Mesenchymal stem cell (in vitro differentiated cells and primary cell): ENCODE results near the gene ARFGAP3.

Source experiments
- DNase-seq: peaks from one replicate; pipeline ENCODE4 v3.0.0-alpha.2; 2013
- H2AFZ ChIP-seq: one replicate; pipeline ENCODE4 v1.6.1; 2013; ENCODE audit warnings: low read depth, mild to moderate bottlenecking, control low read depth, inconsistent platforms, low read length, moderate library complexity
- H2AK5ac ChIP-seq: 2 replicates; pipeline ENCODE4 v1.6.1; 2013; ENCODE audit warnings: low read length, moderate library complexity, mild to moderate bottlenecking, inconsistent platforms; ENCODE audit not compliant: severe bottlenecking
- H2BK120ac ChIP-seq: one replicate; pipeline ENCODE4 v1.6.1; 2013; ENCODE audit warnings: low read depth, mild to moderate bottlenecking, inconsistent platforms, low read length, moderate library complexity
- H2BK12ac ChIP-seq, 2 experiments: one replicate each; pipeline ENCODE4 v1.6.1; 2013; ENCODE audit warnings: inconsistent platforms in 2 of 2, low read length in 2 of 2, mild to moderate bottlenecking in 2 of 2, moderate library complexity in 2 of 2, control low read depth in 1 of 2
- H2BK15ac ChIP-seq: one replicate; pipeline ENCODE4 v1.6.1; 2013; ENCODE audit warnings: mild to moderate bottlenecking, low read depth, inconsistent platforms; ENCODE audit not compliant: poor library complexity, severe bottlenecking
- H2BK5ac ChIP-seq: 2 replicates; pipeline ENCODE4 v1.6.1; 2013; ENCODE audit warnings: low read depth, mild to moderate bottlenecking, low read length, control low read depth, inconsistent platforms; ENCODE audit not compliant: poor library complexity, severe bottlenecking
- H3K14ac ChIP-seq, 2 experiments: one replicate each; pipeline ENCODE4 v1.6.1; 2013; ENCODE audit warnings: inconsistent platforms in 2 of 2, low read length in 2 of 2, control low read depth in 1 of 2, mild to moderate bottlenecking in 1 of 2, moderate library complexity in 1 of 2
- H3K18ac ChIP-seq, 2 experiments: one replicate each; pipeline ENCODE4 v1.6.1; 2013; ENCODE audit warnings: inconsistent platforms in 2 of 2, low read length in 2 of 2, control low read depth in 1 of 2, low read depth in 1 of 2, mild to moderate bottlenecking in 1 of 2
- H3K23ac ChIP-seq, 2 experiments: one replicate each; pipeline ENCODE4 v1.6.1; 2013; ENCODE audit warnings: inconsistent platforms in 2 of 2, low read length in 2 of 2, mild to moderate bottlenecking in 2 of 2, moderate library complexity in 2 of 2, control low read depth in 1 of 2
- H3K27ac ChIP-seq: 2 replicates; pipeline ENCODE4 v1.5.1; 2013; ENCODE audit warnings: mild to moderate bottlenecking, moderate library complexity, low read length, control low read depth, inconsistent platforms; ENCODE audit not compliant: poor library complexity, severe bottlenecking
- H3K27me3 ChIP-seq, 2 experiments: 2 replicates each; pipeline versions ENCODE4 v1.6.1 to v1.7.0; 2013; ENCODE audit warnings: low read length in 2 of 2, mild to moderate bottlenecking in 2 of 2, moderate library complexity in 2 of 2, control low read depth in 1 of 2, inconsistent platforms in 1 of 2; ENCODE audit not compliant: control insufficient read depth in 1 of 2, insufficient read depth in 1 of 2
- H3K36me3 ChIP-seq, 2 experiments: 2 replicates each; pipeline versions ENCODE4 v1.6.1 to v1.7.0; 2013; ENCODE audit warnings: low read length in 2 of 2, control low read depth in 1 of 2, inconsistent platforms in 1 of 2, low read depth in 1 of 2, mild to moderate bottlenecking in 1 of 2; ENCODE audit not compliant: insufficient read depth in 2 of 2, control insufficient read depth in 1 of 2
- H3K4ac ChIP-seq, 2 experiments: one replicate each; pipeline ENCODE4 v1.6.1; 2013; ENCODE audit warnings: inconsistent platforms in 2 of 2, low read length in 2 of 2, mild to moderate bottlenecking in 2 of 2, moderate library complexity in 2 of 2, control low read depth in 1 of 2, low read depth in 1 of 2
- H3K4me1 ChIP-seq: 2 replicates; pipeline ENCODE4 v1.6.1; 2013; ENCODE audit warnings: low read depth, low read length, control low read depth; ENCODE audit not compliant: control insufficient read depth, insufficient read depth
- H3K4me2 ChIP-seq: 2 replicates; pipeline ENCODE4 v1.6.1; 2013; ENCODE audit warnings: low read length, mild to moderate bottlenecking, inconsistent platforms; ENCODE audit not compliant: poor library complexity, severe bottlenecking
- H3K4me3 ChIP-seq, 2 experiments: 2 replicates each; pipeline versions ENCODE4 v1.5.1 to v1.7.0; 2013; ENCODE audit warnings: low read length in 2 of 2, mild to moderate bottlenecking in 2 of 2, control low read depth in 1 of 2, low read depth in 1 of 2; ENCODE audit not compliant: insufficient read depth in 1 of 2
- H3K79me1 ChIP-seq: replicated peaks from 2 replicates; pipeline ENCODE4 v1.6.1; 2013; ENCODE audit warnings: mild to moderate bottlenecking, control low read depth, low read length, inconsistent platforms; ENCODE audit not compliant: poor library complexity, severe bottlenecking
- H3K9ac ChIP-seq: 2 replicates; pipeline ENCODE4 v1.7.0; 2013; ENCODE audit warnings: mild to moderate bottlenecking, low read length, moderate library complexity
- H3K9me3 ChIP-seq: 2 replicates; pipeline ENCODE4 v1.7.0; 2013; ENCODE audit warnings: mild to moderate bottlenecking, low read length; ENCODE audit not compliant: control insufficient read depth
- H4K8ac ChIP-seq: one replicate; pipeline ENCODE4 v1.6.1; 2013; ENCODE audit warnings: inconsistent platforms, mild to moderate bottlenecking, low read length, moderate library complexity
- H4K91ac ChIP-seq: one replicate; pipeline ENCODE4 v1.6.1; 2013; ENCODE audit warnings: mild to moderate bottlenecking, low read length, inconsistent platforms
- WGBS: methylation state at CpG from one replicate; pipeline ENCODE4 v1.1.7; 2013; ENCODE audit warnings: mixed read lengths; 5-methylcytosine and 5-hydroxymethylcytosine counted together

The ARFGAP3 gene

GRCh38 chr22:42792909-42793847, 63.9 kb downstream of the ARFGAP3 start:
- H4K91ac ChIP-seq = no peak overlapping the region
- H3K4me1 ChIP-seq = peaks cover 6% of the 10 kb centered on the region
- H2AFZ ChIP-seq = no peak overlapping the region
- 96% methylated on average over 22 of the region's 25 CpGs for WGBS
- no peak overlapping the region for H3K9ac ChIP-seq
- no peak overlapping the region for H2BK15ac ChIP-seq
- H3K9me3 ChIP-seq = no peaks in the 10 kb centered on the region
- H3K4me3 ChIP-seq = no peak overlapping the region
- no peak overlapping the region for H3K23ac ChIP-seq
- H3K27me3 ChIP-seq = no peaks in the 10 kb centered on the region
- H3K4ac ChIP-seq = no peak overlapping the region
- H3K36me3 ChIP-seq = peaks cover 31 to 55% of the 10 kb centered on the region in 2 experiments
- H3K18ac ChIP-seq = no peak overlapping the region
- no peak overlapping the region for H3K4me2 ChIP-seq
- H2BK12ac ChIP-seq = no peak overlapping the region
- no peak overlapping the region for H3K14ac ChIP-seq
- DNase-seq = no peak
- H2AK5ac ChIP-seq = no peak overlapping the region
- H2BK5ac ChIP-seq = no peak overlapping the region
- no peak overlapping the region for H4K8ac ChIP-seq
- H2BK120ac ChIP-seq = no peak overlapping the region
- H3K79me1 ChIP-seq = peaks cover 4% of the 10 kb centered on the region
- H3K27ac ChIP-seq = no peak overlapping the region

GRCh38 chr22:42792453-42792908, 64.6 kb downstream of the ARFGAP3 start:
- Histone ChIP-seq H2AFZ (no peak overlapping the region), H3K18ac (no peak overlapping the region), H2BK15ac (no peak overlapping the region), H3K4ac (no peak overlapping the region), H4K8ac (no peak overlapping the region), H3K4me3 (no peak overlapping the region), H3K9ac (no peak overlapping the region), H2AK5ac (no peak overlapping the region), H3K27ac (no peak overlapping the region), H2BK5ac (no peak overlapping the region), H2BK120ac (no peak overlapping the region), H3K23ac (no peak overlapping the region), H2BK12ac (no peak overlapping the region), H3K4me2 (no peak overlapping the region), H3K27me3 (no peaks in the 10 kb centered on the region), H3K9me3 (no peaks in the 10 kb centered on the region), H3K36me3 (peaks cover 24 to 49% of the 10 kb centered on the region in 2 experiments), H3K79me1 (peaks cover 1% of the 10 kb centered on the region), H3K4me1 (peaks cover 6% of the 10 kb centered on the region), H4K91ac (no peak overlapping the region), H3K14ac (no peak overlapping the region)
- 95% methylated on average over 13 of the region's 13 CpGs for WGBS
- DNase-seq = no peak

- H3K79me1 ChIP-seq = no peaks in the 10 kb centered on the region
- DNase-seq = no peak
These were observed 65.2 kb downstream of the ARFGAP3 start for GRCh38 chr22:42791721-42792452.

GRCh38 chr22:42788466-42788865, 68.6 kb downstream of the ARFGAP3 start:
- H3K4me1 ChIP-seq = peaks cover 11% of the 10 kb centered on the region
- no peak overlapping the region for H2BK15ac ChIP-seq
- H3K4me2 ChIP-seq = no peak overlapping the region
- H3K79me1 ChIP-seq = no peaks in the 10 kb centered on the region
- peaks cover 2 to 22% of the 10 kb centered on the region in 2 experiments for H3K36me3 ChIP-seq
- H2BK5ac ChIP-seq = no peak overlapping the region
- no peak overlapping the region for H4K91ac ChIP-seq
- no peak overlapping the region for H3K23ac ChIP-seq
- H2BK120ac ChIP-seq = no peak overlapping the region
- H3K4me3 ChIP-seq = no peak overlapping the region
- DNase-seq = no peak
- H2AK5ac ChIP-seq = no peak overlapping the region
- 94% methylated on average over 11 of the region's 11 CpGs for WGBS
- no peaks in the 10 kb centered on the region for H3K27me3 ChIP-seq
- H2BK12ac ChIP-seq = no peak overlapping the region
- H3K14ac ChIP-seq = no peak overlapping the region
- H4K8ac ChIP-seq = no peak overlapping the region
- H3K18ac ChIP-seq = no peak overlapping the region
- H2AFZ ChIP-seq = no peak overlapping the region
- H3K9ac ChIP-seq = no peak overlapping the region
- no peak overlapping the region for H3K4ac ChIP-seq
- H3K27ac ChIP-seq = no peak overlapping the region
- no peaks in the 10 kb centered on the region for H3K9me3 ChIP-seq

More at GRCh38 chr22:42791721-42792452, 65.2 kb downstream of the ARFGAP3 start:
- H3K4me3 ChIP-seq = no peak overlapping the region
- H3K4ac ChIP-seq = no peak overlapping the region
- no peak overlapping the region for H2BK12ac ChIP-seq
- H2BK120ac ChIP-seq = no peak overlapping the region
- no peak overlapping the region for H3K27ac ChIP-seq
- H3K14ac ChIP-seq = no peak overlapping the region
- H3K36me3 ChIP-seq = peaks cover 18 to 48% of the 10 kb centered on the region in 2 experiments
- peak overlapping the region in 1 of 2 experiments; percentile 14 for H3K18ac ChIP-seq
- H2AFZ ChIP-seq = no peak overlapping the region
- H3K4me2 ChIP-seq = no peak overlapping the region
- WGBS = 94% methylated on average over 20 of the region's 20 CpGs
- no peak overlapping the region for H2BK5ac ChIP-seq
- no peak overlapping the region for H2BK15ac ChIP-seq
- peak overlapping the region; percentile 78 for H3K9ac ChIP-seq
- H3K4me1 ChIP-seq = peaks cover 9% of the 10 kb centered on the region
- no peak overlapping the region for H4K91ac ChIP-seq
- no peak overlapping the region for H2AK5ac ChIP-seq
- no peak overlapping the region for H3K23ac ChIP-seq
- no peaks in the 10 kb centered on the region for H3K9me3 ChIP-seq
- no peaks in the 10 kb centered on the region for H3K27me3 ChIP-seq
- H4K8ac ChIP-seq = no peak overlapping the region
